Breast epithelium (tissue), 3 donors: Measurements from ENCODE around the gene BAX.

Experiments
- CTCF ChIP-seq, 3 donors: fragments of 450-650 bp; IDR thresholded peaks; one replicate each; pipeline ENCODE4 v1.5.1; 2016 to 2017; ENCODE audit warnings: antibody characterized with exemption in 3 of 3, mild to moderate bottlenecking in 3 of 3, moderate library complexity in 3 of 3
- POLR2A ChIP-seq: fragments of 450-650 bp; IDR thresholded peaks from one replicate; pipeline ENCODE4 v1.6.1; 2016; ENCODE audit warnings: antibody characterized with exemption, mild to moderate bottlenecking, moderate library complexity
- POLR2AphosphoS5 ChIP-seq, 3 donors: sonication (generic); formaldehyde crosslinking; IDR thresholded peaks; one replicate each; pipeline ENCODE4 v1.6.1; 2017; ENCODE audit warnings: antibody characterized with exemption in 3 of 3

DNA sequence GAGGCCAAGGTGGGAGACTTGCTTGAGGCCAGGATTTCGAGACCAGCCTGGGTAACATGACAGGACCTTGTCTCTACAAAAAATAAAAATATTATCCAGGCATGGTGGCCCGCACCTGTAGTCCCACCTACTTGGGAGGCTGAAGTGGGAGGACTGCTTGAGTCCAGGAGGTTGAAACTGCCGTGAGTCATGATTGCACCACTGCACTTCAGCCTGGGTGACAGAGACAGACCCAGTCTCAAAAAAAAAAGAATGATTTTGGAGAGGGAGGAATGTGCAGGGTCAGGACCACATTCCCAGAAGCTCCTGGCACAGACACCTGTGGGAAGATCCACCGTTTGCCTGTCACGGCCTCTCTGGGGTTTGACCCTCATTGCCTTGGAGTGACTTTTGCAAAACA is 9.3 kb upstream of the BAX start:
- TF ChIP-seq CTCF (IDR thresholded peaks at IDR 0.05) (no peak), POLR2AphosphoS5 (IDR thresholded peaks at IDR 0.05) (no peak), POLR2A (no peak)
